AG04450 (cell line): ENCODE results near the gene RNF217. TPM values are rescaled to one million over a fixed set of nuclear protein-coding genes. Genes with fewer than 3 reads are reported as not detected.

Experiments used
- CTCF ChIA-PET: fragments of 300-600, 350-600 bp; formaldehyde crosslinking; extraction: SDS; loops from one replicate; lab custom pipeline; 2022; ENCODE audit warnings: antibody characterized with exemption, inconsistent platforms; lab: Charles Lee
- POLR2A ChIA-PET: fragments of 350-600 bp; formaldehyde crosslinking; extraction: SDS; loops from one replicate; lab custom pipeline; 2021; ENCODE audit warnings: antibody characterized with exemption, inconsistent platforms; lab: Yijun Ruan, JAX
- DNase-seq: peaks from one replicate; pipeline ENCODE4 v3.0.0-alpha.2; 2011; ENCODE audit warnings: low read depth, low spot score
- H3K27ac ChIP-seq: one replicate; pipeline ENCODE4 v1.5.1; 2012; ENCODE audit warnings: low read depth, low read length, control low read depth
- H3K27me3 ChIP-seq: one replicate; pipeline ENCODE4 v1.6.0; 2012; ENCODE audit warnings: low read length; ENCODE audit not compliant: control insufficient read depth, insufficient read depth
- H3K4me3 ChIP-seq: 2 replicates; pipeline ENCODE4 v1.5.1; 2011; ENCODE audit warnings: mild to moderate bottlenecking, low read depth, low read length, control low read depth
- H3K9me3 ChIP-seq: 2 replicates; pipeline ENCODE4 v1.5.1; 2012; ENCODE audit warnings: low read length; ENCODE audit not compliant: control insufficient read depth, insufficient read depth
- CTCF ChIP-seq: IDR thresholded peaks from 2 replicates; pipeline ENCODE4 v1.5.1; 2011; ENCODE audit warnings: low read depth, low read length, control low read depth, inconsistent platforms
- polyA plus RNA-seq: library from polyadenylated mRNA; depleted of rRNA; stranded (reverse); fragments of >200 nt; gene quantifications from 2 replicates; pipeline ENCODE4 v1.2.3, GENCODE V29; 2011

Gene RNF217
- polyA plus RNA-seq, 1 experiment: 24.6 TPM

- POLR2A ChIA-PET: interaction anchor here (0.7 to 1.4 kb wide), 4 partner anchors 11 to 132 kb away, joined by 3 to 4 read pairs (median 3); no protein-coding TSS in a partner anchor
- no peaks in the 10 kb centered on the region for H3K27me3 ChIP-seq
- DNase-seq: no peak
Measured at GRCh38 chr6:124967444-124967843, 5.2 kb downstream of the RNF217 start.

GRCh38 chr6:124968401-124968800 lies 6.2 kb downstream of the RNF217 start:
- DNase-seq: no peak
- no peaks in the 10 kb centered on the region for H3K9me3 ChIP-seq
- POLR2A ChIA-PET: interaction anchor here (0.8 to 1.4 kb wide), 3 partner anchors 10 to 153 kb away, joined by 3 to 4 read pairs (median 3); no protein-coding TSS in a partner anchor
- CTCF ChIA-PET: interaction anchor here (2.6 kb wide), 1 partner anchor 145 kb away, joined by 9 read pairs; no protein-coding TSS in a partner anchor
- H3K4me3 ChIP-seq: no peak overlapping the region
- no peak overlapping the region for H3K27ac ChIP-seq
- no peak for TF ChIP-seq CTCF
- no peaks in the 10 kb centered on the region for H3K27me3 ChIP-seq

More at GRCh38 chr6:124967444-124967843, 5.2 kb downstream of the RNF217 start:
- no peak overlapping the region for H3K4me3 ChIP-seq
- H3K9me3 ChIP-seq: no peaks in the 10 kb centered on the region
- no peak for TF ChIP-seq CTCF
- H3K27ac ChIP-seq: no peak overlapping the region
- CTCF ChIA-PET: no interaction called here

- TF ChIP-seq CTCF: no peak
- ChIA-PET POLR2A (interaction anchor here (0.8 kb wide), 1 partner anchor 83 kb away, joined by 3 read pairs; no protein-coding TSS in a partner anchor), CTCF (interaction anchor here (2.6 kb wide), 1 partner anchor 143 kb away, joined by 9 read pairs; no protein-coding TSS in a partner anchor)
- H3K4me3 ChIP-seq: no peak overlapping the region
- H3K27ac ChIP-seq: no peak overlapping the region
- DNase-seq: no peak
- no peaks in the 10 kb centered on the region for H3K27me3 ChIP-seq
- H3K9me3 ChIP-seq: no peaks in the 10 kb centered on the region
Measured at GRCh38 chr6:124970243-124970642, 8.0 kb downstream of the RNF217 start.

- no peak overlapping the region for H3K27ac ChIP-seq
- H3K9me3 ChIP-seq: no peaks in the 10 kb centered on the region
- POLR2A ChIA-PET: interaction anchor here (0.8 kb wide), 1 partner anchor 82 kb away, joined by 3 read pairs; no protein-coding TSS in a partner anchor
- CTCF ChIA-PET: interaction anchor here (2.6 kb wide), 1 partner anchor 143 kb away, joined by 9 read pairs; no protein-coding TSS in a partner anchor
- no peak overlapping the region for H3K4me3 ChIP-seq
- no peak for TF ChIP-seq CTCF
- no peak for DNase-seq
- H3K27me3 ChIP-seq: no peaks in the 10 kb centered on the region
Measured at GRCh38 chr6:124970763-124971162, 8.5 kb downstream of the RNF217 start.

GRCh38 chr6:124973780-124974179 lies 11.5 kb downstream of the RNF217 start:
- H3K9me3 ChIP-seq: peaks cover 8% of the 10 kb centered on the region
- no peak for TF ChIP-seq CTCF
- ChIA-PET POLR2A (no interaction called here), CTCF (interaction anchor here (2.4 kb wide), 1 partner anchor 140 kb away, joined by 11 read pairs; no protein-coding TSS in a partner anchor)
- no peak overlapping the region for H3K27ac ChIP-seq
- H3K27me3 ChIP-seq: no peaks in the 10 kb centered on the region
- no peak for DNase-seq
- H3K4me3 ChIP-seq: no peak overlapping the region
